ENCODE results near the gene B3GLCT. TPM values are rescaled to one million over a fixed set of nuclear protein-coding genes. Genes with fewer than 3 reads are reported as not detected.

B3GLCT gene
- total and polyA plus RNA-seq, 4 experiments from 2014 or later, result 5.2 to 10.2 (median 6.6) TPM

DNA sequence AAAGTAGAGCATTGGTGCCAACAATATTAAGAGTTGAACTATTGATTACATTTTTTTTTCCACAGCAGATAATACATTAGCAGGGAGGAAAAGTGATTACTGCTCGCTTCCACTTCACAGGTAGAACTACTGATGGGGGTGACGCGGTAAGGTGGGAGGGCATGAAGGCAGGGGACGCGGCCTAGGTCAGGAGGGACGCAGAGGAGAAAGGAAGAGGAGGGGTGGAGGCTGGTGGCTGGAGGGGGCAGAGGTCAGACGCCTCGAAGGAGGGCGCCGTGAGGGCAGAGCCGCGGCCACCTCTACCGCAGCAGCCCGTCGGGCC, 287 bp upstream of the B3GLCT start:
- peaks cover 0 to 2% of the 10 kb centered on the region in 2 donors for H3K36me3 Mint-ChIP-seq
- H3K4me1 Mint-ChIP-seq, result peaks cover 16 to 17% (median 17%) of the 10 kb centered on the region in 4 donors
- H3K27ac ChIP-seq (ENCODE audit: low read depth, low read length), result peak overlapping the region; percentile 83
- no peaks in the 10 kb centered on the region for H3K36me3 ChIP-seq (ENCODE audit: insufficient read depth, low read length)
- CTCF ChIA-PET (ENCODE audit: partially characterized antibody), result interaction anchor here (0.6 to 1.5 kb wide), 9 partner anchors 8 to 1197 kb away, joined by 3 to 6 read pairs (median 3); no protein-coding TSS in a partner anchor
- no peaks in the 10 kb centered on the region for H3K9me3 ChIP-seq (ENCODE audit: control insufficient read depth in 1 of 2, low read length in 2 of 2)
- no peaks in the 10 kb centered on the region for H3K9me3 Mint-ChIP-seq
- peak overlapping the region; percentile 82 to 90 (median 86) for H3K4me3 Mint-ChIP-seq
- H3K4me1 ChIP-seq (ENCODE audit: insufficient read depth, low read length), result peaks cover 13% of the 10 kb centered on the region
- H3K4me3 ChIP-seq (ENCODE audit: low read length in 2 of 2), result peak overlapping the region in 1 of 2 donors; percentile 52
- intact Hi-C loops (cut with micrococcal nuclease), result loop anchor here (1.0 kb wide), 3 partner anchors 37 to 543 kb away; no protein-coding TSS in a partner anchor
- DNase-seq, result no peak
- H3K27me3 Mint-ChIP-seq, result no peaks in the 10 kb centered on the region
- peak overlapping the region; percentile 90 to 96 (median 91) for H3K27ac Mint-ChIP-seq
- H3K27me3 ChIP-seq (ENCODE audit: insufficient read depth, low read length), result no peaks in the 10 kb centered on the region
- POLR2A ChIA-PET (ENCODE audit: partially characterized antibody), result interaction anchor here (0.6 to 4.8 kb wide), 5 partner anchors 9 to 1339 kb away, joined by 3 to 37 read pairs (median 4); partner anchors contain the start of genes HSPH1 and N4BP2L2

DNA sequence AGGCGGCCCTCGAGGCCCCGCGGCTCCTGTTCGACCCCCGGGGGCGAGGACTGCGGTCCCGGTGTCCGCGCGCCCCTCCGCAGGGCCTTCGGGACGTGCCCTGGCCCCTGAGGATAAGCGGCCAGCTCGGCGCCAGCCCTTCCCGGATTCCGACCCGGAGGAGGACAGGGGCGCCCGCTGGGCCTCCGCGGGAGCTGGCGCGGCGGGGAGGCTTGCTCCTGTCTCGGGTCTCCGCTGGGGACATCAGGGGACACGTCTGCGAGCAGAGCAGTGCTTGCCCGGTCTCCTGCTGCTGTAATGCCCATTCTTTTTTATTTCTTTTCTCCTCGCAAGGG, 829 bp downstream of the B3GLCT start:
- intact Hi-C loops (cut with micrococcal nuclease), result loop anchor here (10.0 kb wide), 2 partner anchors 1114 to 1334 kb away; partner anchors contain the start of genes BRCA2, N4BP2L2 and ZAR1L
- H3K4me1 ChIP-seq (ENCODE audit: insufficient read depth, low read length), result peaks cover 13% of the 10 kb centered on the region
- no peaks in the 10 kb centered on the region for H3K9me3 Mint-ChIP-seq
- H3K4me1 Mint-ChIP-seq, result peaks cover 17 to 24% (median 21%) of the 10 kb centered on the region in 4 donors
- ChIA-PET POLR2A (ENCODE audit: partially characterized antibody) (interaction anchor here (0.7 to 4.8 kb wide), 6 partner anchors 9 to 1338 kb away, joined by 3 to 37 read pairs (median 4); partner anchors contain the start of genes HSPH1 and N4BP2L2), CTCF (ENCODE audit: partially characterized antibody) (interaction anchor here (0.7 to 1.2 kb wide), 6 partner anchors 12 to 903 kb away, joined by 3 to 6 read pairs (median 3); no protein-coding TSS in a partner anchor)
- H3K36me3 Mint-ChIP-seq, result peaks cover 0 to 2% of the 10 kb centered on the region in 2 donors
- no peaks in the 10 kb centered on the region for H3K9me3 ChIP-seq (ENCODE audit: control insufficient read depth in 1 of 2, low read length in 2 of 2)
- H3K27me3 ChIP-seq (ENCODE audit: insufficient read depth, low read length), result no peaks in the 10 kb centered on the region
- no peaks in the 10 kb centered on the region for H3K36me3 ChIP-seq (ENCODE audit: insufficient read depth, low read length)
- peak overlapping the region; percentile 83 for H3K27ac ChIP-seq (ENCODE audit: low read depth, low read length)
- peak overlapping the region; percentile 82 to 93 (median 89) for H3K27ac Mint-ChIP-seq
- peak overlapping the region; percentile 19 to 60 for H3K4me3 ChIP-seq (ENCODE audit: low read length in 2 of 2)
- H3K4me3 Mint-ChIP-seq, result peak overlapping the region; percentile 78 to 89 (median 84)
- H3K27me3 Mint-ChIP-seq, result no peaks in the 10 kb centered on the region
- DNase-seq, result peak in 1 of 5 donors; percentile 59

DNA sequence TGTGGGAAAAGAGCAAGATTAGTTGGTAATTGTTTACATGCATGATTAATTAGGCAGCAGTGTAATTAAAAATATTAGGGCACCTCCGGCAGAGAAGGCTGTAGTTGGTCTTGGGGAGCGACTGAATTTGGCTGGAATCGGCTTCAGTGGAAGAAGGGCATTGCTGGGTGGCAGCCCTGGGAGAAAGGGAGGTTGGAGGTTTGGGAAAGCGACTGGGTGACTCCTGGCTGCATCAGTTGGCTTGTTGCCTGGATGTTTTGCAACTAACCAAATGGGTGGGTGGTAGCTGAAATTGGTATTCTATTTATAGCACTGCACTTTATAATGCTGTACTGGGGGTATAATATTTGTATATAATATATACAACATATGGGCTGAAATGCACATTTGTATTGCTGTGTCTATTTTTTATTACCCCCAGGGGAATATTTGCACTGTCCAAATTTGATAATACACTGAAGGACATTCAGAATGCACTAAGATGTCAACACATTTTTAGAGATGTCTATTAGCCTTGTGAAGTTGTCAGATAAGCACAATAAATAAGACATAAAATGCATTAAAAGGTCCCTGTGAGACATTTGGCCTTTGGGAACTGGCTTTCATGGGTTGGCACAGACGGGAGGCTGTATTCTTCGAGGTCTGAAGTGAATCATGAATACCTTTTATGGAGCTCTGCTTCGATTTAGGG, 1.7 kb downstream of the B3GLCT start:
- Histone ChIP-seq H3K27ac (ENCODE audit: low read depth, low read length) (peak overlapping the region; percentile 83), H3K9me3 (ENCODE audit: control insufficient read depth in 1 of 2, low read length in 2 of 2) (no peaks in the 10 kb centered on the region), H3K4me3 (ENCODE audit: low read length in 2 of 2) (peak overlapping the region in 1 of 2 donors; percentile 60), H3K27me3 (ENCODE audit: insufficient read depth, low read length) (no peaks in the 10 kb centered on the region), H3K4me1 (ENCODE audit: insufficient read depth, low read length) (peaks cover 13% of the 10 kb centered on the region), H3K36me3 (ENCODE audit: insufficient read depth, low read length) (no peaks in the 10 kb centered on the region)
- H3K27ac Mint-ChIP-seq, result peak overlapping the region; percentile 81 to 93 (median 89)
- POLR2A ChIA-PET (ENCODE audit: partially characterized antibody), result interaction anchor here (0.7 to 4.8 kb wide), 4 partner anchors 11 to 157 kb away, joined by 3 to 37 read pairs (median 4); partner anchors contain the start of gene HSPH1
- CTCF ChIA-PET (ENCODE audit: partially characterized antibody), result interaction anchor here (0.7 to 1.2 kb wide), 6 partner anchors 11 to 903 kb away, joined by 3 to 6 read pairs (median 3); no protein-coding TSS in a partner anchor
- no peaks in the 10 kb centered on the region for H3K9me3 Mint-ChIP-seq
- no peaks in the 10 kb centered on the region for H3K27me3 Mint-ChIP-seq
- peaks cover 0 to 2% of the 10 kb centered on the region in 2 donors for H3K36me3 Mint-ChIP-seq
- H3K4me3 Mint-ChIP-seq, result peak overlapping the region; percentile 78 to 89 (median 84)
- intact Hi-C loops (cut with micrococcal nuclease), result loop anchor here (10.0 kb wide), 2 partner anchors 1113 to 1333 kb away; partner anchors contain the start of genes BRCA2, N4BP2L2 and ZAR1L
- peaks cover 17 to 24% (median 21%) of the 10 kb centered on the region in 4 donors for H3K4me1 Mint-ChIP-seq
- no peak for DNase-seq

DNA sequence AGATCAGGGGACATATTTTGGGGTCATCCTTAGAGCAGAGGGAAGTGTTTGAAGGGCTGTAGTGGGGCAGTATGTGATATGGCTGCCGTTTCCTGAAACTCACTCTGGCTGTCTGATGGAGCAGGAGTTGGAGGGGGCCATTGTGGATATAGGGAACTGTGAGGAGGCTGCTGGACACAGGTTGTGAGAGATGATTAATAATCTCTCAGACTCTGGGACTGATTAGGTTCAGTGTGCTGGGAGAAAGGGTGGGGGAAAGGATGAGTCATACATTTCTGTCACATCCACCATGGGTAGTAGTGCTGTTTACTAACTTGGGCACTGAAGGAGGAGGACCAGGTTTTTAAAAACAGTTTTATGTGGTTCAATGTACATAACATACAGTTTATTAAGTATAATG, 4.8 kb downstream of the B3GLCT start:
- no peaks in the 10 kb centered on the region for H3K9me3 ChIP-seq (ENCODE audit: control insufficient read depth in 1 of 2, low read length in 2 of 2)
- POLR2A ChIA-PET (ENCODE audit: partially characterized antibody), result interaction anchor here (0.7 kb wide), 1 partner anchor 9 kb away, joined by 4 read pairs; no protein-coding TSS in a partner anchor
- Mint-ChIP-seq H3K27ac (peak overlapping the region in 1 of 7 donors; percentile 59), H3K9me3 (no peaks in the 10 kb centered on the region), H3K4me3 (no peak overlapping the region), H3K4me1 (peaks cover 13 to 34% (median 20%) of the 10 kb centered on the region in 4 donors), H3K27me3 (no peaks in the 10 kb centered on the region), H3K36me3 (no peaks in the 10 kb centered on the region)
- no peak overlapping the region for H3K27ac ChIP-seq (ENCODE audit: low read depth, low read length)
- CTCF ChIA-PET (ENCODE audit: partially characterized antibody), result no interaction called here
- DNase-seq, result no peak
- H3K4me1 ChIP-seq (ENCODE audit: insufficient read depth, low read length), result peaks cover 16% of the 10 kb centered on the region
- no peak overlapping the region for H3K4me3 ChIP-seq (ENCODE audit: low read length in 2 of 2)
- intact Hi-C loops (cut with micrococcal nuclease), result loop anchor here (10.0 kb wide), 2 partner anchors 1110 to 1330 kb away; partner anchors contain the start of genes BRCA2, N4BP2L2 and ZAR1L
- no peaks in the 10 kb centered on the region for H3K36me3 ChIP-seq (ENCODE audit: insufficient read depth, low read length)
- H3K27me3 ChIP-seq (ENCODE audit: insufficient read depth, low read length), result no peaks in the 10 kb centered on the region

DNA sequence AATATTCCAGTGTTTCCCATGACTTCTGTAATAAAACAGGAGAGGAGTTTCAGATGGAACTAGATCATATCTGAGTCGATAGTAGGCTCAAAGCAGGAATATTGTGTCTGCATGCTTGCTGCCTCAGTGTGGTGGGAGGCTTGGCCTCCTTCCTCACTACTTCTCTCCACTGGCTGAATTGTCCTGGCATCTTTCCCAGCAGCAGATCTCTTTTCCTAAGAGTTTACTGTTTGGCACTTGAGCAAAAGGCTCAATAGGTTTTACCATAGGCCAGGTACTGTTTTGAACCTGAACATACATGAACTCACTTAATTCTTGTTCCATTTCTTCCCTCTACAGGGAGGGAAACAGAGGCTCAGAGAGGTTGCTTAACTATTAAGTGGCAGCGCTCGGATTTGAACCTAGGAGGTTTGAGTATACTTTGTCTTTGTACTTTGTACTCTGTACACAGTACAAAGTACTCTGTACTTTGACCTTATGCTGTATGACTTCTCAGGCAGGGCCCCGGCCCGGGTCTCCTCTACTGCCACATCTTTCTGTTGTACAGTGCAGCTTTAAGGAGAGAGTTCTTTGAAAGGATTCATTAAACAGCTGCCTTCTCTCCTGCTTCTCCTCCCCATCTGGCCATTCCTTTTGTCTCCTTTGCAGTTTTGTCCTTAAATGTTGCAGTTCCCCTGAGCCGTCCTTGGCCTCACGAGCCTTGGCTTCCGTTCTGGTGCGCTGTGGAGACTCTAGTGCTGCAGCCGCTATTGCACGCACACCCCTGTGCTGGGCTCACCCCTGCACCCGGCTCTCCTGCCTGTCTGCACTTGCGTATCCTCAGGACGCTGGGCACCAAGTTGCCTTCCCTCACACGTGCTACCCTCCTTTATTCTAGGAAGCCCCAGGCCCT, 8.1 kb downstream of the B3GLCT start:
- POLR2A ChIA-PET (ENCODE audit: partially characterized antibody), result no interaction called here
- no peaks in the 10 kb centered on the region for H3K9me3 ChIP-seq (ENCODE audit: control insufficient read depth in 1 of 2, low read length in 2 of 2)
- intact Hi-C loops (cut with micrococcal nuclease), result loop anchor here (10.0 kb wide), 2 partner anchors 1107 to 1327 kb away; partner anchors contain the start of genes BRCA2, N4BP2L2 and ZAR1L
- Mint-ChIP-seq H3K27ac (peak overlapping the region in 2 of 7 donors; percentile 42 to 57), H3K4me3 (peak overlapping the region in 3 of 8 donors; percentile 1 to 26 (median 13)), H3K4me1 (peaks cover 9 to 34% (median 17%) of the 10 kb centered on the region in 4 donors), H3K9me3 (no peaks in the 10 kb centered on the region), H3K36me3 (no peaks in the 10 kb centered on the region), H3K27me3 (no peaks in the 10 kb centered on the region)
- no peak overlapping the region for H3K27ac ChIP-seq (ENCODE audit: low read depth, low read length)
- H3K4me1 ChIP-seq (ENCODE audit: insufficient read depth, low read length), result peaks cover 10% of the 10 kb centered on the region
- CTCF ChIA-PET (ENCODE audit: partially characterized antibody), result interaction anchor here (0.6 kb wide), 2 partner anchors 15 to 335 kb away, joined by 3 read pairs; no protein-coding TSS in a partner anchor
- H3K4me3 ChIP-seq (ENCODE audit: low read length in 2 of 2), result no peak overlapping the region
- H3K36me3 ChIP-seq (ENCODE audit: insufficient read depth, low read length), result no peaks in the 10 kb centered on the region
- no peaks in the 10 kb centered on the region for H3K27me3 ChIP-seq (ENCODE audit: insufficient read depth, low read length)
- DNase-seq, result no peak

DNA sequence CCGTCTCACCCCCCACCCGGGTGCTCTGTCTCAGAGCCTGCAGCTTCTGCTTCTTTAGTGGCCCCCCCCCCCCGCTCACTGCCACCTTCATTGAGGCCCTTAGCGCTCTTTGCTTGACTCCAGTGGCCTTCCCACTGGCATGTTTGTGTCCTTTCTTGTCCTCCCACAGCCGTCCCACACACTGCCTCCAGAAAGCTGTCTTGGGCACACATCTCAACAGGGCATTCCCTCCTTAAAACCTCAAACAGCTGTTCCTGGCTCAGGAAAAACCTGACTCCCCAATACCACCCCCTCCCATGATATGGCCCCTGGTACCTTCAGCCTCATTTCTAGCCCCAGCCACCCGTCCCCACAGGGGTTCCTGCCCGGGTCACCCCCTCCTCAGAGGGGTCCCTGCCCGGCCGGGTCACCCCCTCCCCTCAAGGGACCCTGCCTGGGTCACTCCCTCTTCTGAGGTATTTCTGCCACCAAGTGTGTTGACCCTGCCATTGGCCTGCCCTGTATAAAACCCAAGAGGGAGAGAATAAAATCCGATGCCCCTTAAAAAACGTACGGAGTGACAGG, 8.9 kb downstream of the B3GLCT start:
- Histone ChIP-seq H3K36me3 (ENCODE audit: insufficient read depth, low read length) (no peaks in the 10 kb centered on the region), H3K27ac (ENCODE audit: low read depth, low read length) (no peak overlapping the region), H3K4me3 (ENCODE audit: low read length in 2 of 2) (no peak overlapping the region), H3K9me3 (ENCODE audit: control insufficient read depth in 1 of 2, low read length in 2 of 2) (no peaks in the 10 kb centered on the region), H3K4me1 (ENCODE audit: insufficient read depth, low read length) (peaks cover 10% of the 10 kb centered on the region), H3K27me3 (ENCODE audit: insufficient read depth, low read length) (no peaks in the 10 kb centered on the region)
- Mint-ChIP-seq H3K27ac (peak overlapping the region in 2 of 7 donors; percentile 65 to 71), H3K27me3 (no peaks in the 10 kb centered on the region), H3K36me3 (no peaks in the 10 kb centered on the region), H3K9me3 (no peaks in the 10 kb centered on the region), H3K4me1 (peaks cover 9 to 37% (median 18%) of the 10 kb centered on the region in 4 donors), H3K4me3 (peak overlapping the region in 2 of 8 donors; percentile 12 to 32)
- DNase-seq, result no peak
- ChIA-PET CTCF (ENCODE audit: partially characterized antibody) (interaction anchor here (0.6 to 1.2 kb wide), 3 partner anchors 9 to 28 kb away, joined by 3 to 4 read pairs (median 3); partner anchors contain the start of gene B3GLCT), POLR2A (ENCODE audit: partially characterized antibody) (interaction anchor here (0.6 to 1.4 kb wide), 3 partner anchors 8 to 833 kb away, joined by 3 to 4 read pairs (median 4); partner anchors contain the start of gene B3GLCT)
- intact Hi-C loops (cut with micrococcal nuclease), result loop anchor here (10.0 kb wide), 2 partner anchors 1106 to 1326 kb away; partner anchors contain the start of genes BRCA2, N4BP2L2 and ZAR1L
